PFSK-1 (cell line): ENCODE results near the gene DHRS12.

Experiments used
- FOXP2 ChIP-seq: optimal IDR thresholded peaks from 2 replicates; pipeline ENCODE3; 2011; ENCODE audit warnings: borderline replicate concordance, control low read depth, inconsistent platforms; ENCODE audit not compliant: insufficient read depth; ENCODE audit errors: extremely low read length, extremely low read depth
- POLR2AphosphoS5 ChIP-seq: IDR thresholded peaks from 2 replicates; pipeline ENCODE4 v1.6.1; 2012; ENCODE audit warnings: low read depth, mild to moderate bottlenecking, control low read depth, low read length, moderate library complexity
- SIN3A ChIP-seq: IDR thresholded peaks from 2 replicates; pipeline ENCODE4 v1.6.1; 2012; ENCODE audit warnings: mild to moderate bottlenecking, low read length, moderate library complexity, borderline replicate concordance; ENCODE audit not compliant: insufficient read depth
- TAF1 ChIP-seq: IDR thresholded peaks from 2 replicates; pipeline ENCODE4 v1.6.1; 2012; ENCODE audit warnings: low read length, control low read depth, borderline replicate concordance; ENCODE audit not compliant: insufficient read depth
- TF ChIP-seq, protein P1 (sequence below), 2 experiments: IDR thresholded peaks; 2 replicates each; pipeline versions ENCODE4 v1.6.1 to v1.8.0; 2011 to 2012; ENCODE audit warnings: low read depth in 2 of 2, low read length in 2 of 2, control low read depth in 1 of 2, inconsistent platforms in 1 of 2, mild to moderate bottlenecking in 1 of 2, moderate library complexity in 1 of 2; ENCODE audit not compliant: insufficient read depth in 1 of 2

The DHRS12 gene

GRCh38 chr13:51728972-51729371 is 75.0 kb downstream of the DHRS12 start:
- no peak for TF ChIP-seq POLR2AphosphoS5

DNA sequence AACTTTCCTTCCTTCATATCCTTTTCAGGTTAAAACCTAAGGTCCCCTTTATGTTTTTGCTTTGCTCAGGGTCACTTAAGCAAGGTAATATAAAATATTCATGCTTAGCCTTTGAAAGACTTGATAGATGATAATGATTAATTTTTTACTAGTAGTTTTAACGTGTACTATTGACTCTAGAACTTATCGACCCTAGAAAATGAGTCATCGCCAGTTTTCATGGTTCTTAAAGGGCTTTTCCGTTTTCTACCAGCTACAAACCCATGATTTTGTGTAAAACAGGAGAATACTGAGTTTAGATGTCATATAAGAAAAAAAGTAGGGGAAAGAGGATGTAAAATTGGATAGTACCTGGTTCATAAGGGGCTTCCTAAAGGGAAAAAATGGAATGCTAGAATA is 75.7 kb downstream of the DHRS12 start:
- TF ChIP-seq FOXP2 = no peak
- no peak for TF ChIP-seq TAF1
- TF ChIP-seq, protein P1, sequence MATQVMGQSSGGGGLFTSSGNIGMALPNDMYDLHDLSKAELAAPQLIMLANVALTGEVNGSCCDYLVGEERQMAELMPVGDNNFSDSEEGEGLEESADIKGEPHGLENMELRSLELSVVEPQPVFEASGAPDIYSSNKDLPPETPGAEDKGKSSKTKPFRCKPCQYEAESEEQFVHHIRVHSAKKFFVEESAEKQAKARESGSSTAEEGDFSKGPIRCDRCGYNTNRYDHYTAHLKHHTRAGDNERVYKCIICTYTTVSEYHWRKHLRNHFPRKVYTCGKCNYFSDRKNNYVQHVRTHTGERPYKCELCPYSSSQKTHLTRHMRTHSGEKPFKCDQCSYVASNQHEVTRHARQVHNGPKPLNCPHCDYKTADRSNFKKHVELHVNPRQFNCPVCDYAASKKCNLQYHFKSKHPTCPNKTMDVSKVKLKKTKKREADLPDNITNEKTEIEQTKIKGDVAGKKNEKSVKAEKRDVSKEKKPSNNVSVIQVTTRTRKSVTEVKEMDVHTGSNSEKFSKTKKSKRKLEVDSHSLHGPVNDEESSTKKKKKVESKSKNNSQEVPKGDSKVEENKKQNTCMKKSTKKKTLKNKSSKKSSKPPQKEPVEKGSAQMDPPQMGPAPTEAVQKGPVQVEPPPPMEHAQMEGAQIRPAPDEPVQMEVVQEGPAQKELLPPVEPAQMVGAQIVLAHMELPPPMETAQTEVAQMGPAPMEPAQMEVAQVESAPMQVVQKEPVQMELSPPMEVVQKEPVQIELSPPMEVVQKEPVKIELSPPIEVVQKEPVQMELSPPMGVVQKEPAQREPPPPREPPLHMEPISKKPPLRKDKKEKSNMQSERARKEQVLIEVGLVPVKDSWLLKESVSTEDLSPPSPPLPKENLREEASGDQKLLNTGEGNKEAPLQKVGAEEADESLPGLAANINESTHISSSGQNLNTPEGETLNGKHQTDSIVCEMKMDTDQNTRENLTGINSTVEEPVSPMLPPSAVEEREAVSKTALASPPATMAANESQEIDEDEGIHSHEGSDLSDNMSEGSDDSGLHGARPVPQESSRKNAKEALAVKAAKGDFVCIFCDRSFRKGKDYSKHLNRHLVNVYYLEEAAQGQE (IDR thresholded peaks at IDR 0.05; ENCODE audit: insufficient read depth in 1 of 2, low read depth in 2 of 2, low read length in 2 of 2) = no peak

GRCh38 chr13:51727634-51728274 is 76.2 kb downstream of the DHRS12 start:
- no peak for TF ChIP-seq FOXP2
- TF ChIP-seq POLR2AphosphoS5 = no peak
- TF ChIP-seq, protein P1 (IDR thresholded peaks at IDR 0.05; ENCODE audit: insufficient read depth in 1 of 2, low read depth in 2 of 2, low read length in 2 of 2) = no peak
- TF ChIP-seq SIN3A = no peak

DNA sequence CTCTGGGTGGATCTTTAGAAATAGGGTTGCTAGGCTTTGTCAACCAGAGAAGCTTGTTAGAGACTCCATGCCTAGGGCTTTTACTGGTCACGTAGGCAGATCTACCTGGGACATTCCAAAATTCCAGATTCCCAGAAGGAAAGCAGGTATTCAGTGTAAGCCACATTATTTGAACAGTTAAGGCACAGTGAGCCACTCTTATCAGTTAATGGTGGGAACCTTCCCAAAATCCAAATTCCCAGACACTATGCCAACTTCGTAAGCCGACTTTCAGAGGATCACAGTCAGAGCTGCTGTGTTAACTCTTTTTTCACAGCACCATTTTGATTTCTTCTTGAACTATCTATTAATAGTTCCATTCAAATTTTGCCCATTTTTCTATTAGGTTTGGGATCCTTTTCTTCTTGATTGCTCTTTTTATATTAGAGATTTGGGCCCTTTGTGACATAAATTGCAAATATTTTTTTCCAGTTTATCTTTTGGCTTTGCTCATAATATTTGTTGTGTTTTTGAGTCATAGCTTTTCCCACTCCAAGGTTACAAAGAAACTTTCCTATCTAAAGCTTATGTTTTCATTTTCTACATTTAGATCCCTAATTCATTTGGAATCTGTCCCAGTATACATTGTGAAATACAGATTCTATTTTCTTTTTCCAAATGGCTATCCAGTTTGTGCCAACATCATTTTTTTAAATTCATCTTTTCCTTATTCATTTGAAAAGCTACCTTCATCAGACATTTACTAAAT is 77.3 kb downstream of the DHRS12 start:
- TF ChIP-seq SIN3A (no peak), TAF1 (no peak), FOXP2 (no peak), POLR2AphosphoS5 (no peak)
- TF ChIP-seq, protein P1 (IDR thresholded peaks at IDR 0.05; ENCODE audit: insufficient read depth in 1 of 2, low read depth in 2 of 2, low read length in 2 of 2) = no peak

GRCh38 chr13:51724721-51725120 is 79.2 kb downstream of the DHRS12 start:
- TF ChIP-seq SIN3A (no peak), TAF1 (no peak), FOXP2 (no peak)
- TF ChIP-seq, protein P1 (IDR thresholded peaks at IDR 0.05; ENCODE audit: insufficient read depth in 1 of 2, low read depth in 2 of 2, low read length in 2 of 2) = no peak
